WTC11 (cell line): ENCODE data around the gene TRIM13. TPM values are rescaled to one million over a fixed set of nuclear protein-coding genes. Genes with fewer than 3 reads are reported as not detected.
A peak's percentile ranks its signal among the peaks of the same experiment; 100 is the strongest.

Experiments used
- ATAC-seq: fragments of 200-7000 bp; cut with Tn5 transposase; 2 replicates; pipeline ENCODE4 v1.10.0; 2021; ENCODE audit warnings: mild to moderate bottlenecking, moderate library complexity
- CTCF ChIA-PET: fragments of 300-600 bp; sonication (Branson Sonifier 250); formaldehyde crosslinking; loops from one replicate; lab custom pipeline; 2021; ENCODE audit warnings: antibody characterized with exemption; lab: Charles Lee
- POLR2A ChIA-PET: fragments of 350-600 bp; sonication (Branson Sonifier 250); formaldehyde crosslinking; loops from one replicate; lab custom pipeline; 2021; ENCODE audit warnings: antibody characterized with exemption; lab: Charles Lee
- DNase-seq: peaks from one replicate; pipeline ENCODE4 v3.0.0; 2021; ENCODE audit warnings: low spot score
- H3K27ac Mint-ChIP-seq: 2 replicates; pipeline ENCODE4 v1.8.0; 2021; ENCODE audit warnings: mixed read lengths
- H3K27me3 Mint-ChIP-seq: 2 replicates; pipeline ENCODE4 v1.8.0; 2021; ENCODE audit warnings: low read depth, mild to moderate bottlenecking, moderate library complexity, mixed read lengths
- H3K36me3 Mint-ChIP-seq: 2 replicates; pipeline ENCODE4 v1.8.0; 2021; ENCODE audit warnings: mixed read lengths
- H3K4me1 Mint-ChIP-seq: 2 replicates; pipeline ENCODE4 v1.8.0; 2022; ENCODE audit warnings: mixed read lengths
- H3K4me3 Mint-ChIP-seq: 2 replicates; pipeline ENCODE4 v1.8.0; 2021; ENCODE audit warnings: mild to moderate bottlenecking, moderate library complexity, mixed read lengths
- H3K9me3 Mint-ChIP-seq: 2 replicates; pipeline ENCODE4 v1.8.0; 2021; ENCODE audit warnings: mixed read lengths
- ATF1 ChIP-seq: sonication (generic); formaldehyde crosslinking; IDR thresholded peaks from 2 replicates; pipeline ENCODE4 v1.8.1; 2023; ENCODE audit warnings: mild to moderate bottlenecking, moderate library complexity, missing genetic modification reagents
- ATF2 ChIP-seq: sonication (generic); formaldehyde crosslinking; IDR thresholded peaks from 2 replicates; pipeline ENCODE4 v1.8.1; 2022; ENCODE audit warnings: low read depth, missing genetic modification reagents, borderline replicate concordance
- ESRRA ChIP-seq: sonication (generic); formaldehyde crosslinking; IDR thresholded peaks from 2 replicates; pipeline ENCODE4 v1.8.1; 2022; ENCODE audit warnings: mild to moderate bottlenecking, missing genetic modification reagents, borderline replicate concordance
- FOXJ3 ChIP-seq: sonication (generic); formaldehyde crosslinking; IDR thresholded peaks from 2 replicates; pipeline ENCODE4 v1.9.0; 2021; ENCODE audit warnings: missing genetic modification reagents, mild to moderate bottlenecking, borderline replicate concordance
- FOXP1 ChIP-seq: sonication (generic); formaldehyde crosslinking; IDR thresholded peaks from 2 replicates; pipeline ENCODE4 v1.8.0; 2022; ENCODE audit warnings: missing genetic modification reagents, mild to moderate bottlenecking, moderate library complexity, borderline replicate concordance
- HMGXB4 ChIP-seq: sonication (generic); formaldehyde crosslinking; IDR thresholded peaks from 2 replicates; pipeline ENCODE4 v1.8.1; 2023; ENCODE audit warnings: mild to moderate bottlenecking, moderate library complexity, missing genetic modification reagents
- JUN ChIP-seq: sonication (generic); formaldehyde crosslinking; IDR thresholded peaks from 2 replicates; pipeline ENCODE4 v1.8.0; 2023; ENCODE audit warnings: mild to moderate bottlenecking, missing genetic modification reagents
- KAT7 ChIP-seq: sonication (generic); formaldehyde crosslinking; IDR thresholded peaks from 2 replicates; pipeline ENCODE4 v1.8.1; 2023; ENCODE audit warnings: missing genetic modification reagents, mild to moderate bottlenecking, borderline replicate concordance
- MXD4 ChIP-seq: fragments of 250-450 bp; sonication (Bioruptor Pico); IDR thresholded peaks from 2 replicates; pipeline ENCODE4 v1.8.0; 2021; ENCODE audit warnings: mild to moderate bottlenecking, moderate library complexity, borderline replicate concordance
- NR1H2 ChIP-seq: sonication (generic); formaldehyde crosslinking; IDR thresholded peaks from 2 replicates; pipeline ENCODE4 v1.9.0; 2021; ENCODE audit warnings: mild to moderate bottlenecking, moderate library complexity, missing genetic modification reagents
- OVOL2 ChIP-seq: fragments of 250-450 bp; sonication (Bioruptor Pico); IDR thresholded peaks from 2 replicates; pipeline ENCODE4 v1.9.0; 2021; ENCODE audit warnings: mild to moderate bottlenecking, borderline replicate concordance
- SMAD3 ChIP-seq: sonication (generic); formaldehyde crosslinking; IDR thresholded peaks from 2 replicates; pipeline ENCODE4 v1.8.0; 2022; ENCODE audit warnings: missing genetic modification reagents, mild to moderate bottlenecking, borderline replicate concordance
- ZNF219 ChIP-seq: sonication (generic); formaldehyde crosslinking; IDR thresholded peaks from 2 replicates; pipeline ENCODE4 v1.8.0; 2023; ENCODE audit warnings: missing genetic modification reagents, mild to moderate bottlenecking, borderline replicate concordance
- ZSCAN18 ChIP-seq: fragments of 250-450 bp; sonication (Bioruptor Pico); IDR thresholded peaks from 2 replicates; pipeline ENCODE4 v2.1.2; 2022; ENCODE audit warnings: mild to moderate bottlenecking, moderate library complexity
- total RNA-seq: library from RNA; stranded (reverse); gene quantifications from 3 replicates; pipeline ENCODE4 v1.2.3, GENCODE V29; 2021
- TF ChIP-seq, protein P1 (sequence below): sonication (generic); formaldehyde crosslinking; IDR thresholded peaks from 2 replicates; pipeline ENCODE4 v1.8.0; 2023; ENCODE audit warnings: missing genetic modification reagents, mild to moderate bottlenecking, borderline replicate concordance
- TF ChIP-seq, protein P2 (sequence below): sonication (generic); formaldehyde crosslinking; IDR thresholded peaks from 2 replicates; pipeline ENCODE4 v1.8.1; 2022; ENCODE audit warnings: mild to moderate bottlenecking, moderate library complexity, missing genetic modification reagents
- TF ChIP-seq, protein P3 (sequence below): sonication (generic); formaldehyde crosslinking; IDR thresholded peaks from 2 replicates; pipeline ENCODE4 v1.8.1; 2023; ENCODE audit warnings: mild to moderate bottlenecking, missing genetic modification reagents, borderline replicate concordance

The TRIM13 gene
- total RNA-seq, 1 experiment from 2014 or later: 27.5 TPM

GRCh38 chr13:50026788-50027473, 30.1 kb downstream of the TRIM13 start:
- H3K36me3 Mint-ChIP-seq: no peaks in the 10 kb centered on the region
- ATAC-seq (no peak), DNase-seq (no peak)
- H3K4me3 Mint-ChIP-seq: no peak overlapping the region
- no peaks in the 10 kb centered on the region for H3K27me3 Mint-ChIP-seq
- no peaks in the 10 kb centered on the region for H3K9me3 Mint-ChIP-seq
- TF ChIP-seq OVOL2 (CRISPR knock-in tag) (no peak), ATF2 (CRISPR knock-in tag) (no peak), NR1H2 (CRISPR knock-in tag) (no peak), ZSCAN18 (no peak), ESRRA (no peak), FOXJ3 (CRISPR knock-in tag) (no peak), ZNF219 (CRISPR knock-in tag) (no peak), JUN (CRISPR knock-in tag) (no peak), KAT7 (no peak), SMAD3 (no peak), MXD4 (no peak), HMGXB4 (no peak), ATF1 (no peak), FOXP1 (CRISPR knock-in tag) (no peak)
- TF ChIP-seq, protein P1, sequence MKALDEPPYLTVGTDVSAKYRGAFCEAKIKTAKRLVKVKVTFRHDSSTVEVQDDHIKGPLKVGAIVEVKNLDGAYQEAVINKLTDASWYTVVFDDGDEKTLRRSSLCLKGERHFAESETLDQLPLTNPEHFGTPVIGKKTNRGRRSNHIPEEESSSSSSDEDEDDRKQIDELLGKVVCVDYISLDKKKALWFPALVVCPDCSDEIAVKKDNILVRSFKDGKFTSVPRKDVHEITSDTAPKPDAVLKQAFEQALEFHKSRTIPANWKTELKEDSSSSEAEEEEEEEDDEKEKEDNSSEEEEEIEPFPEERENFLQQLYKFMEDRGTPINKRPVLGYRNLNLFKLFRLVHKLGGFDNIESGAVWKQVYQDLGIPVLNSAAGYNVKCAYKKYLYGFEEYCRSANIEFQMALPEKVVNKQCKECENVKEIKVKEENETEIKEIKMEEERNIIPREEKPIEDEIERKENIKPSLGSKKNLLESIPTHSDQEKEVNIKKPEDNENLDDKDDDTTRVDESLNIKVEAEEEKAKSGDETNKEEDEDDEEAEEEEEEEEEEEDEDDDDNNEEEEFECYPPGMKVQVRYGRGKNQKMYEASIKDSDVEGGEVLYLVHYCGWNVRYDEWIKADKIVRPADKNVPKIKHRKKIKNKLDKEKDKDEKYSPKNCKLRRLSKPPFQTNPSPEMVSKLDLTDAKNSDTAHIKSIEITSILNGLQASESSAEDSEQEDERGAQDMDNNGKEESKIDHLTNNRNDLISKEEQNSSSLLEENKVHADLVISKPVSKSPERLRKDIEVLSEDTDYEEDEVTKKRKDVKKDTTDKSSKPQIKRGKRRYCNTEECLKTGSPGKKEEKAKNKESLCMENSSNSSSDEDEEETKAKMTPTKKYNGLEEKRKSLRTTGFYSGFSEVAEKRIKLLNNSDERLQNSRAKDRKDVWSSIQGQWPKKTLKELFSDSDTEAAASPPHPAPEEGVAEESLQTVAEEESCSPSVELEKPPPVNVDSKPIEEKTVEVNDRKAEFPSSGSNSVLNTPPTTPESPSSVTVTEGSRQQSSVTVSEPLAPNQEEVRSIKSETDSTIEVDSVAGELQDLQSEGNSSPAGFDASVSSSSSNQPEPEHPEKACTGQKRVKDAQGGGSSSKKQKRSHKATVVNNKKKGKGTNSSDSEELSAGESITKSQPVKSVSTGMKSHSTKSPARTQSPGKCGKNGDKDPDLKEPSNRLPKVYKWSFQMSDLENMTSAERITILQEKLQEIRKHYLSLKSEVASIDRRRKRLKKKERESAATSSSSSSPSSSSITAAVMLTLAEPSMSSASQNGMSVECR: no peak
- TF ChIP-seq, protein P2, sequence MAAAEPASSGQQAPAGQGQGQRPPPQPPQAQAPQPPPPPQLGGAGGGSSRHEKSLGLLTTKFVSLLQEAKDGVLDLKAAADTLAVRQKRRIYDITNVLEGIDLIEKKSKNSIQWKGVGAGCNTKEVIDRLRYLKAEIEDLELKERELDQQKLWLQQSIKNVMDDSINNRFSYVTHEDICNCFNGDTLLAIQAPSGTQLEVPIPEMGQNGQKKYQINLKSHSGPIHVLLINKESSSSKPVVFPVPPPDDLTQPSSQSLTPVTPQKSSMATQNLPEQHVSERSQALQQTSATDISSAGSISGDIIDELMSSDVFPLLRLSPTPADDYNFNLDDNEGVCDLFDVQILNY (CRISPR knock-in tag): no peak
- TF ChIP-seq, protein P3, sequence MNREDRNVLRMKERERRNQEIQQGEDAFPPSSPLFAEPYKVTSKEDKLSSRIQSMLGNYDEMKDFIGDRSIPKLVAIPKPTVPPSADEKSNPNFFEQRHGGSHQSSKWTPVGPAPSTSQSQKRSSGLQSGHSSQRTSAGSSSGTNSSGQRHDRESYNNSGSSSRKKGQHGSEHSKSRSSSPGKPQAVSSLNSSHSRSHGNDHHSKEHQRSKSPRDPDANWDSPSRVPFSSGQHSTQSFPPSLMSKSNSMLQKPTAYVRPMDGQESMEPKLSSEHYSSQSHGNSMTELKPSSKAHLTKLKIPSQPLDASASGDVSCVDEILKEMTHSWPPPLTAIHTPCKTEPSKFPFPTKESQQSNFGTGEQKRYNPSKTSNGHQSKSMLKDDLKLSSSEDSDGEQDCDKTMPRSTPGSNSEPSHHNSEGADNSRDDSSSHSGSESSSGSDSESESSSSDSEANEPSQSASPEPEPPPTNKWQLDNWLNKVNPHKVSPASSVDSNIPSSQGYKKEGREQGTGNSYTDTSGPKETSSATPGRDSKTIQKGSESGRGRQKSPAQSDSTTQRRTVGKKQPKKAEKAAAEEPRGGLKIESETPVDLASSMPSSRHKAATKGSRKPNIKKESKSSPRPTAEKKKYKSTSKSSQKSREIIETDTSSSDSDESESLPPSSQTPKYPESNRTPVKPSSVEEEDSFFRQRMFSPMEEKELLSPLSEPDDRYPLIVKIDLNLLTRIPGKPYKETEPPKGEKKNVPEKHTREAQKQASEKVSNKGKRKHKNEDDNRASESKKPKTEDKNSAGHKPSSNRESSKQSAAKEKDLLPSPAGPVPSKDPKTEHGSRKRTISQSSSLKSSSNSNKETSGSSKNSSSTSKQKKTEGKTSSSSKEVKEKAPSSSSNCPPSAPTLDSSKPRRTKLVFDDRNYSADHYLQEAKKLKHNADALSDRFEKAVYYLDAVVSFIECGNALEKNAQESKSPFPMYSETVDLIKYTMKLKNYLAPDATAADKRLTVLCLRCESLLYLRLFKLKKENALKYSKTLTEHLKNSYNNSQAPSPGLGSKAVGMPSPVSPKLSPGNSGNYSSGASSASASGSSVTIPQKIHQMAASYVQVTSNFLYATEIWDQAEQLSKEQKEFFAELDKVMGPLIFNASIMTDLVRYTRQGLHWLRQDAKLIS (CRISPR knock-in tag): no peak
- POLR2A ChIA-PET: no interaction called here
- peak overlapping the region; percentile 69; the same call in 1 of the 2 replicates for H3K27ac Mint-ChIP-seq
- H3K4me1 Mint-ChIP-seq: peaks cover 5% of the 10 kb centered on the region; the same call in 1 of the 2 replicates
- CTCF ChIA-PET: no interaction called here
